ENCODE measurements around the gene AOAH. TPM values are rescaled to one million over a fixed set of nuclear protein-coding genes. Genes with fewer than 3 reads are reported as not detected.

The AOAH gene
- total and polyA plus RNA-seq, 2 of the 13 experiments (the other 11 are each of a cell fraction or from before 2014, with no cell fraction given) = not detected

DNA sequence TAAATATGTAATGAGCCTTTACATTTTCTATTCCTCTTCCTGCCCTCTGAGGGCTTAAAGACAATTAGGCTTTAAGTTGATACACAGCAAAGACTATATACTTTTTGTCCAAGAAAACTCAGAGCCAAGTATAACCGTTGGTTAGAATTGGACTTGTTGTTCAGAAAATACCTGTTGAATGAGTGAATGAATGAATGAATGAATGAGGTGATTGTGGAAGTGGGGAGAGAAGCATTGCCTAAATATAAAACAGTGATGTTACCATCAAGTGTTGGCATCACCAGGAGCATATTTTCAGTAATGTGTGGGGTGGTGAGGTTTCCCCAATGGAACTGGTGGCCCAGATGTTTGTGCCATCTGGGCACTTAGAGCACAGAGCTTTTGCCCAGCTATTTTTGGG lies 106.9 kb downstream of the AOAH start:
- Histone ChIP-seq H3K4me2 (ENCODE audit: low read depth, low read length) (no peak overlapping the region), H2AFZ (ENCODE audit: low read length) (no peak overlapping the region), H4K20me1 (ENCODE audit: insufficient read depth, low read length) (no peaks in the 10 kb centered on the region), H3K27me3 (ENCODE audit: control insufficient read depth in 1 of 2, insufficient read depth in 2 of 2, low read length in 2 of 2) (peaks cover 0 to 6% of the 10 kb centered on the region in 2 experiments; a peak in 2 of 5 replicates), H3K79me2 (ENCODE audit: insufficient read depth, low read length) (no peaks in the 10 kb centered on the region), H3K27ac (ENCODE audit: extremely low read length, insufficient read depth, low read length) (no peak overlapping the region), H3K9me3 (ENCODE audit: low read length) (no peaks in the 10 kb centered on the region), H3K36me3 (replicated peaks in 1 of 2; ENCODE audit: control insufficient read depth in 1 of 2, insufficient read depth in 2 of 2, low read length in 2 of 2) (no peaks in the 10 kb centered on the region), H3K4me3 (replicated peaks in 1 of 3; ENCODE audit: insufficient read depth in 1 of 3, low read depth in 2 of 3, low read length in 3 of 3) (no peak overlapping the region), H3K9ac (ENCODE audit: insufficient read depth, low read depth, low read length) (no peak overlapping the region), H3K4me1 (ENCODE audit: insufficient read depth, low read length) (no peaks in the 10 kb centered on the region)
- POLR2A ChIA-PET = no interaction called here
- FAIRE-seq (no peak), ATAC-seq (no peak), DNase-seq (ENCODE audit: low spot score) (no peak)
- 37% methylated on average over 1 of the region's 1 CpG for WGBS (ENCODE audit: low lambda C conversion rate)
- TF ChIP-seq SRSF1 (optimal IDR thresholded peaks at IDR 0.05; ENCODE audit: low read depth, low read length) (no peak), ELF4 (CRISPR knock-in tag; IDR thresholded peaks at IDR 0.05; ENCODE audit: borderline replicate concordance) (no peak), NONO (IDR thresholded peaks at IDR 0.05) (no peak), NONO (CRISPR knock-in tag; conservative IDR thresholded peaks at IDR 0.05) (no peak), GTF3A (CRISPR knock-in tag; conservative IDR thresholded peaks at IDR 0.05) (no peak), NFIB (CRISPR knock-in tag; IDR thresholded peaks at IDR 0.05; ENCODE audit: borderline replicate concordance) (no peak), ISX (CRISPR knock-in tag; conservative IDR thresholded peaks at IDR 0.05) (no peak), ZNF878 (CRISPR knock-in tag; IDR thresholded peaks at IDR 0.05) (no peak), TEAD2 (CRISPR knock-in tag; IDR thresholded peaks at IDR 0.05) (no peak)
- TF ChIP-seq, protein P1, sequence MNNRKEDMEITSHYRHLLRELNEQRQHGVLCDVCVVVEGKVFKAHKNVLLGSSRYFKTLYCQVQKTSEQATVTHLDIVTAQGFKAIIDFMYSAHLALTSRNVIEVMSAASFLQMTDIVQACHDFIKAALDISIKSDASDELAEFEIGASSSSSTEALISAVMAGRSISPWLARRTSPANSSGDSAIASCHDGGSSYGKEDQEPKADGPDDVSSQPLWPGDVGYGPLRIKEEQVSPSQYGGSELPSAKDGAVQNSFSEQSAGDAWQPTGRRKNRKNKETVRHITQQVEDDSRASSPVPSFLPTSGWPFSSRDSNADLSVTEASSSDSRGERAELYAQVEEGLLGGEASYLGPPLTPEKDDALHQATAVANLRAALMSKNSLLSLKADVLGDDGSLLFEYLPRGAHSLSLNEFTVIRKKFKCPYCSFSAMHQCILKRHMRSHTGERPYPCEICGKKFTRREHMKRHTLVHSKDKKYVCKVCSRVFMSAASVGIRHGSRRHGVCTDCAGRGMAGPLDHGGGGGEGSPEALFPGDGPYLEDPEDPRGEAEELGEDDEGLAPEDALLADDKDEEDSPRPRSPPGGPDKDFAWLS (CRISPR knock-in tag; IDR thresholded peaks at IDR 0.05; ENCODE audit: borderline replicate concordance) = no peak
- TF ChIP-seq, protein P2, sequence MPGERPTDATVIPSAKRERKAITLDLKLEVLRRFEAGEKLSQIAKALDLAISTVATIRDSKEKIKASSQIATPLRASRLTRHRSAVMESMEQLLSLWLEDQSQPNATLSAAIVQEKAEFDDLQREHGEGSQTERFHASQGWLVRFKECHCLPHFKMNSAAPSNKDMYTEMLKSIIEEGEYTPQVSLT (CRISPR knock-in tag; IDR thresholded peaks at IDR 0.05; ENCODE audit: borderline replicate concordance, low read depth) = no peak
- TF ChIP-seq, protein P3, sequence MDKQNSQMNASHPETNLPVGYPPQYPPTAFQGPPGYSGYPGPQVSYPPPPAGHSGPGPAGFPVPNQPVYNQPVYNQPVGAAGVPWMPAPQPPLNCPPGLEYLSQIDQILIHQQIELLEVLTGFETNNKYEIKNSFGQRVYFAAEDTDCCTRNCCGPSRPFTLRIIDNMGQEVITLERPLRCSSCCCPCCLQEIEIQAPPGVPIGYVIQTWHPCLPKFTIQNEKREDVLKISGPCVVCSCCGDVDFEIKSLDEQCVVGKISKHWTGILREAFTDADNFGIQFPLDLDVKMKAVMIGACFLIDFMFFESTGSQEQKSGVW (CRISPR knock-in tag; IDR thresholded peaks at IDR 0.05; ENCODE audit: borderline replicate concordance) = no peak
- CTCF ChIA-PET (ENCODE audit: low intra/inter-chr PET ratio, low total read pairs) = no interaction called here
- in situ Hi-C loops (cut with HindIII; ENCODE audit: extremely low pct_ligation_motif_present, low pct_unique_long_range_greater_than_20kb) (no loop called here), intact Hi-C loops (cut with micrococcal nuclease; ENCODE audit: unreplicated experiment) (no loop called here)
- no TSS peak for BruUV-seq (replicated peaks)

All from HepG2 (cell line).